ENCODE results near the gene OR4F6. TPM values are rescaled to one million over a fixed set of nuclear protein-coding genes. Genes with fewer than 3 reads are reported as not detected.
"Not testable (repeated sequence)": the region's sequence is repeated elsewhere in the genome, so short reads cannot be mapped to it uniquely, and the experiment has no call there.

The OR4F6 gene
- total and polyA plus RNA-seq, 4 donors: not detected

DNA sequence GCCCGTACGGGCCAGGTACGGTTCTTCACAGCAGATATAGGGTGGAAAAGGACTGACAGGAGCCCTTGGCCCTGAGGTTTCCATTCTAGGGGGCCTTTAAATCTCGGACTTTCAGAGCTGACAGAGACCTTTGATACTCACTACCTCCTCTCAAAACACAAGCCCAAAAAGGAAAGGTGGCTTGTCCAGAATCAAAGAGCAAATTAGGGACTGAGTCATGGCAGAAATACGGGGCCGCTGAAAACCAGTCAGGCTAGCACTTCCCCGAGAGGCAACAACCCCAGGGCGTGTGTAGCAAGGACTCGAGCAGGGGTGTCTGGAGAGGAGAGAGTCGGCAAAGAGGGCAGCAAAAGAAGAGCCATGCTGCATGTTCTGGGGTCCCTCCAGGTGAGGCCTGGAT, 24.7 kb upstream of the OR4F6 start:
- H3K27ac ChIP-seq (ENCODE audit: low read depth in 1 of 2, low read length in 2 of 2); ATAC-seq (ENCODE audit: low FRiP score); intact Hi-C loops (cut with DNase I); H3K4me3 ChIP-seq (ENCODE audit: low read length in 2 of 2); H3K4me1 ChIP-seq (ENCODE audit: control insufficient read depth in 1 of 2, insufficient read depth in 2 of 2, low read length in 2 of 2); DNase-seq; H3K9me3 ChIP-seq (ENCODE audit: control insufficient read depth, low read length); H3K36me3 ChIP-seq (ENCODE audit: control insufficient read depth in 1 of 2, insufficient read depth in 2 of 2, low read length in 1 of 2); H3K27me3 ChIP-seq (ENCODE audit: control insufficient read depth in 1 of 2, insufficient read depth in 2 of 2, low read length in 1 of 2): not testable (repeated sequence)
- 87 to 92% methylated on average over 10 of the region's 10 CpGs for WGBS, 2 donors

DNA sequence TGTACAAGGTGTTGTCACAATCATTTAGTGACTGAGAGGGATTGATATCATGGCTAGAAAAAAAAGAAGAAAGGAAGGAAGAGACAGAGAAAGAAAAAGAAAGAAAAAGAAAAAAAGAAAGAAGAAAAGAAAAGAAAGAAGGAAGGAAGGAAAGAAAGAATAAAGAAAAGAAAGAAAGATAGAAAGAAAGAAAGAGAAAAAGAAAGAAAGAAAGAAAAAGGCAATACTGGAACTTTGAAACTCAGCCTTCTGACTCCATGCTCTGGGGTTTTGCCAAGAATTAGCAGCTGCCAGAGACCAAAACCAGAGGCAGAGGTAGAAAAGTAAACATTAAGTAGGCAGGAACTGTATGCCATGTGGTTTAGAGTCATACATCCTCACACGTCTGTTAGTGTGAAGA, 23.1 kb upstream of the OR4F6 start:
- H3K27ac ChIP-seq (ENCODE audit: low read depth in 1 of 2, low read length in 2 of 2); H3K4me1 ChIP-seq (ENCODE audit: control insufficient read depth in 1 of 2, insufficient read depth in 2 of 2, low read length in 2 of 2); H3K9me3 ChIP-seq (ENCODE audit: control insufficient read depth, low read length); H3K4me3 ChIP-seq (ENCODE audit: low read length in 2 of 2); H3K36me3 ChIP-seq (ENCODE audit: control insufficient read depth in 1 of 2, insufficient read depth in 2 of 2, low read length in 1 of 2); intact Hi-C loops (cut with DNase I); DNase-seq; H3K27me3 ChIP-seq (ENCODE audit: control insufficient read depth in 1 of 2, insufficient read depth in 2 of 2, low read length in 1 of 2); ATAC-seq (ENCODE audit: low FRiP score): not testable (repeated sequence)
- 0% methylated on average over 1 of the region's 1 CpG for WGBS, 2 donors

DNA sequence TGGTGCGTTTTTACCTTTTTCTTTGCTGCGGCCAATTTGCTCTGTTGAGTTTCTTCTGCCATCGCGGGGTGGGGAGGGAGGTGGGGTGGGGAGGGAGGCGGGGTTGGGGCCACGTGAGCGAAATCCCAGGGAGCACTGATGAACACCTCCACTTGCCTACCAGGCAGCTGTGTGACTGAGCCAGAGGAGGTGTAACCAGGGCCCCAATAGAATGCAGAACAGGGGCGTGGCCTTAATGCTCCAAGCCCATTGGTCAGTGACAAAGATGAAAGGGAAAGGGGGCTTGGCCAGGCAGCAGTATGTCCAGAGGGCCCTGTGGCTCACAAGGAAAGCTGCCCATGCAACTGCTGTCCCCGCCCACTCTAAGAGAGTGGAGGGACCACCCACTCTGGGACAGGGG, 21.4 kb upstream of the OR4F6 start:
- H3K9me3 ChIP-seq (ENCODE audit: control insufficient read depth, low read length): no peaks in the 10 kb centered on the region
- ATAC-seq (ENCODE audit: low FRiP score) (no peak), DNase-seq (no peak)
- H3K36me3 ChIP-seq (ENCODE audit: control insufficient read depth in 1 of 2, insufficient read depth in 2 of 2, low read length in 1 of 2): no peaks in the 10 kb centered on the region
- H3K4me3 ChIP-seq (ENCODE audit: low read length in 2 of 2): no peak overlapping the region
- intact Hi-C loops (cut with DNase I): no loop called here
- H3K27ac ChIP-seq (ENCODE audit: low read depth in 1 of 2, low read length in 2 of 2): no peak overlapping the region
- H3K27me3 ChIP-seq (ENCODE audit: control insufficient read depth in 1 of 2, insufficient read depth in 2 of 2, low read length in 1 of 2): peaks cover 0 to 2% of the 10 kb centered on the region in 2 donors
- 81 to 85% methylated on average over 9 of the region's 9 CpGs for WGBS, 2 donors
- no peaks in the 10 kb centered on the region for H3K4me1 ChIP-seq (ENCODE audit: control insufficient read depth in 1 of 2, insufficient read depth in 2 of 2, low read length in 2 of 2)

DNA sequence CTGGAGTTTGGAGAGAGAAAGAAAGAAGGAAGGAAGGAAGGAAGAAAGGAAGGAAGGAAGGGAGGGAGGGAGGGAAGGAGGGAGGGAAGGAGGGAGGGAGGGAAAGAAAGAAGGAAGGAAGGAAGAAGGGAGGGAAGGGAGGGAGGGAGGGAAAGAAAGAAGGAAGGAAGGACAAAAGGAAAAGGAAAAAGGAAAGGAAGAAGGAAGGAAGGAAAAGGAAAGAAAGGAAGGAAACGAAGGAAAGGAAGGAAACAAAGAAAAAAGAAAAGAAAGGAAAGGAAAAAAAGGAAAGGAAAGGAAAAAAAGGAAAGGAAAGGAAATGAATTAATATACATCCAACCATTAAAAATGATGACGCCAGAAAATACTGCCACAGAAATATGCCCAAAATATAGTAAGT, 18.7 kb upstream of the OR4F6 start:
- Histone ChIP-seq H3K27me3 (ENCODE audit: control insufficient read depth in 1 of 2, insufficient read depth in 2 of 2, low read length in 1 of 2) (peaks cover 0 to 2% of the 10 kb centered on the region in 2 donors), H3K4me3 (ENCODE audit: low read length in 2 of 2) (no peak overlapping the region), H3K9me3 (ENCODE audit: control insufficient read depth, low read length) (no peaks in the 10 kb centered on the region), H3K27ac (ENCODE audit: low read depth in 1 of 2, low read length in 2 of 2) (no peak overlapping the region), H3K4me1 (ENCODE audit: control insufficient read depth in 1 of 2, insufficient read depth in 2 of 2, low read length in 2 of 2) (no peaks in the 10 kb centered on the region), H3K36me3 (ENCODE audit: control insufficient read depth in 1 of 2, insufficient read depth in 2 of 2, low read length in 1 of 2) (no peaks in the 10 kb centered on the region)
- ATAC-seq (ENCODE audit: low FRiP score): no peak
- 31 to 41% methylated on average over 2 of the region's 2 CpGs for WGBS, 2 donors
- intact Hi-C loops (cut with DNase I): no loop called here
- no peak for DNase-seq

DNA sequence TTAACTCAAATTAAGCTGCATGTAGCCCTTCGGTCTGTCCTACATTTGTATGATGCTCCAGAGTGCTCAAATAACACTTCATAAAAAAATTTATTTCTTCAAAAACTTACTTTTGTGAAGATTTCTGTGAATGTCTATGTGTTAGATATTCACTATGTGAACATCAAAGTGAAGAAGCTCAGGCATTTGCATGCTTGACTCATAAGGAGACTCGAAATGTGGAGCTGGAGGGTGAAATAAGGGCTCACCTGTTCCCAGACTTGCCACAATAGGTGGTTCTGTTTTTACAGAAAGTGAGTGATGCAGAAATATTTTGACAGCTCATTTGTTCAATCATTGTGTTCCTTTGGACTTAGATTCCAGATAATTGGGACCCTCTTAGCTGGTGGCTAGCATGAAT, 16.9 kb upstream of the OR4F6 start:
- DNase-seq; intact Hi-C loops (cut with DNase I); ATAC-seq (ENCODE audit: low FRiP score); H3K36me3 ChIP-seq (ENCODE audit: control insufficient read depth in 1 of 2, insufficient read depth in 2 of 2, low read length in 1 of 2); H3K4me1 ChIP-seq (ENCODE audit: control insufficient read depth in 1 of 2, insufficient read depth in 2 of 2, low read length in 2 of 2); H3K27ac ChIP-seq (ENCODE audit: low read depth in 1 of 2, low read length in 2 of 2); H3K4me3 ChIP-seq (ENCODE audit: low read length in 2 of 2); H3K27me3 ChIP-seq (ENCODE audit: control insufficient read depth in 1 of 2, insufficient read depth in 2 of 2, low read length in 1 of 2); H3K9me3 ChIP-seq (ENCODE audit: control insufficient read depth, low read length): not testable (repeated sequence)
- WGBS, 2 donors: 72% methylated on average over 2 of the region's 2 CpGs

DNA sequence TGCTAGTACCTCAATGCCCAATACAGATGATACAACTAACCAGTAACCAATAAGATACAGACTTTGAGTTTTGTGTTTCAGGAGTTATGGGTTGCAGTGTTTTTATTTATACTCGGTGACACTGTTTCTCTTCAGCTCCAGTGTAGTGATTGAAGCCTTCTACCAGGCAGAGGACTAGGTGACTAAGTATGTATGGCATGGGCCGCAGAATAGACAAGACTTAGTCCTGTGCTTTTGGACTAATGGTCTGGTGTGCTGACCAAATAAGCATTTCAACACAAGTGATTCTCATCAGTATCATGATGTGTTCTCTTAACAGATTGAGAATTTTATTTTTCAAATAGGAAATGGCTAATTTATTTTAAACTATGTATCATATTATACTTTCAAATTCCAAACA, 15.3 kb upstream of the OR4F6 start:
- intact Hi-C loops (cut with DNase I); DNase-seq; H3K27me3 ChIP-seq (ENCODE audit: control insufficient read depth in 1 of 2, insufficient read depth in 2 of 2, low read length in 1 of 2); H3K4me3 ChIP-seq (ENCODE audit: low read length in 2 of 2); H3K27ac ChIP-seq (ENCODE audit: low read depth in 1 of 2, low read length in 2 of 2); H3K4me1 ChIP-seq (ENCODE audit: control insufficient read depth in 1 of 2, insufficient read depth in 2 of 2, low read length in 2 of 2); ATAC-seq (ENCODE audit: low FRiP score); H3K9me3 ChIP-seq (ENCODE audit: control insufficient read depth, low read length); H3K36me3 ChIP-seq (ENCODE audit: control insufficient read depth in 1 of 2, insufficient read depth in 2 of 2, low read length in 1 of 2): not testable (repeated sequence)
- 83 to 86% methylated on average over 2 of the region's 2 CpGs for WGBS, 2 donors

DNA sequence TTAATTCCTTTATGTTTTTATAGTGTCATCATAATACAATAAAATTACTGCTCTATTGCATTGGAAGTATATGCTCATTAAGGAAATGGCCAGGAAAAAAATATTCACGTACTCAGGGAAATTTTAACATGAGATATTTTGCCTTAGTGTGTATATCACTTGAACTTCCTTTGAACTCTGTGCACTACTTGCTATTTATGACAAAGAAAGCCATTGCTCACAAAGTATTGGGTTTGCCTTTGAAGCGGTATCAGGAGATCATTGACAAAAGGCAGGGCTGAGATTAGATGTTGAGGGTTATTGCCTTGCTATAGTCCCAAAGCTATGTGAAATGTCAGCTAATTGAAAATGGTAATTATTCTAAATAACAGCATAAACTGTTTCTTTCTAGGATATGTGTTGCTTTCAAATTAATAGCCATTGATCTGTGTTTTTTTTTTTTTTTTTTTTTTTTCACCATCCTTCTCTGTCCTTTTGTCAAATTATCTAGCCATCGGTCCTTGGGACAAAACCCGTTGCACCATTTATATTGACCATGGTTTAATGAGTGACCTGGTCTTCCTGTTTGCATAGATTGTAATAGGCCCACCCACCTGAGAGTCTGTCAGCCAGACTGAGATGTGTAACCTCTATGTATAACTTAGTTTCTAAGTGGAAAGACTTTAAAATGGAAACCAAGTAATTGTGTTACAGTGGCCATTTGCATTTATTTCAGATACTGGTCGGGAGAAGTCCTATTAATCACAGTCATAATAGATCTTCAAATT, 14.6 kb upstream of the OR4F6 start:
- H3K4me3 ChIP-seq (ENCODE audit: low read length in 2 of 2); H3K27me3 ChIP-seq (ENCODE audit: control insufficient read depth in 1 of 2, insufficient read depth in 2 of 2, low read length in 1 of 2); DNase-seq; H3K27ac ChIP-seq (ENCODE audit: low read depth in 1 of 2, low read length in 2 of 2); H3K9me3 ChIP-seq (ENCODE audit: control insufficient read depth, low read length); intact Hi-C loops (cut with DNase I); ATAC-seq (ENCODE audit: low FRiP score); H3K36me3 ChIP-seq (ENCODE audit: control insufficient read depth in 1 of 2, insufficient read depth in 2 of 2, low read length in 1 of 2); H3K4me1 ChIP-seq (ENCODE audit: control insufficient read depth in 1 of 2, insufficient read depth in 2 of 2, low read length in 2 of 2): not testable (repeated sequence)
- 75 to 83% methylated on average over 5 of the region's 5 CpGs for WGBS, 2 donors

DNA sequence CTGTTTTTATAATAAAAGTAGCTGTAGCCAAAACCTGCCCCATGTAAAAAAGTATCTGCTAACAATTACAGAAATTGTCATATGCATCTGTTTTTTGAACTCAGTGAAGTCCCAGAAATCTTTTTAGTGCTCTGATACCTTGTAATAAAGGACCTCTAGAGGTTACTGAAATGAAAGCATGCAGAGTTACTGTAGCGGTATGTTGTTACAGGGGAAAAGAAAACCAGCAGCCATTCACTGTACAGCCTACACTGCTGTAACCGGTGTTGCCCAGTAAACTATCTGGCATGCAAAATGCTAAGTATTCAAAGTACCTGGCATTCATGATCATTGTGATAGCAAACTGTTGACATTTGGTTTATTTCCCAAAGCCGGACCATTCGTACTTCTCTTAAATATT, 12.6 kb upstream of the OR4F6 start:
- H3K9me3 ChIP-seq (ENCODE audit: control insufficient read depth, low read length); intact Hi-C loops (cut with DNase I); ATAC-seq (ENCODE audit: low FRiP score); H3K36me3 ChIP-seq (ENCODE audit: control insufficient read depth in 1 of 2, insufficient read depth in 2 of 2, low read length in 1 of 2); H3K4me3 ChIP-seq (ENCODE audit: low read length in 2 of 2); H3K27ac ChIP-seq (ENCODE audit: low read depth in 1 of 2, low read length in 2 of 2); DNase-seq; H3K27me3 ChIP-seq (ENCODE audit: control insufficient read depth in 1 of 2, insufficient read depth in 2 of 2, low read length in 1 of 2); H3K4me1 ChIP-seq (ENCODE audit: control insufficient read depth in 1 of 2, insufficient read depth in 2 of 2, low read length in 2 of 2): not testable (repeated sequence)
- WGBS, 2 donors: 20 to 28% methylated on average over 1 to 2 of the region's 4 CpGs

DNA sequence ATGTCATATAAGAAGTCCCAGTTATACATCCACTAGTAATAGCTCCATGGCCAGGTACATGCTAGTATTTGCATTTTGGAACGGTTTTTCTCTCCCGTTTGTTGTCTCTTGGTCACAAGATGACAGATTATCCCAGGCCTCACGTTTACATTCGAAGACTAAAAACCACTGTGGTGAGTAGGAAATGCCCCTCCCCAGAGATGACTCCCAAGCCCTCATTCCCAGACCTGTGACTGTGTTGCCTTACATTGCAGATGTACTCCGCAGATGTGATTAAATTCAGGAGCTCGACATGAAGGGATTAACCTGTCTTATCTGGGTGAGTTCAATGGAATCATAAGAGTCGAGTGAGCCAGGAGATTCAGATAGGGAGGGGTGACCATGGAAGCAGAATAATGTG, 9.3 kb upstream of the OR4F6 start:
- DNase-seq; intact Hi-C loops (cut with DNase I); H3K27me3 ChIP-seq (ENCODE audit: control insufficient read depth in 1 of 2, insufficient read depth in 2 of 2, low read length in 1 of 2); H3K4me3 ChIP-seq (ENCODE audit: low read length in 2 of 2); H3K9me3 ChIP-seq (ENCODE audit: control insufficient read depth, low read length); ATAC-seq (ENCODE audit: low FRiP score); H3K36me3 ChIP-seq (ENCODE audit: control insufficient read depth in 1 of 2, insufficient read depth in 2 of 2, low read length in 1 of 2); H3K4me1 ChIP-seq (ENCODE audit: control insufficient read depth in 1 of 2, insufficient read depth in 2 of 2, low read length in 2 of 2); H3K27ac ChIP-seq (ENCODE audit: low read depth in 1 of 2, low read length in 2 of 2): not testable (repeated sequence)
- 69 to 72% methylated on average over 7 of the region's 7 CpGs for WGBS, 2 donors

Data from aorta (tissue), 5 donors.